SK-N-SH (cell line): ENCODE measurements around the gene HTR3E. TPM values are rescaled to one million over a fixed set of nuclear protein-coding genes. Genes with fewer than 3 reads are reported as not detected.

Experiments
- CTCF ChIA-PET: fragments of 300-600, 350-600 bp; formaldehyde crosslinking; extraction: SDS; loops from one replicate; lab custom pipeline; 2021; lab: Yijun Ruan, JAX
- POLR2A ChIA-PET: fragments of 350-600 bp; sonication (Branson Sonifier 250); formaldehyde crosslinking; extraction: SDS; loops from one replicate; lab custom pipeline; 2020; ENCODE audit warnings: antibody characterized with exemption, inconsistent platforms; lab: Yijun Ruan, JAX
- DNase-seq: peaks from one replicate; pipeline ENCODE4 v3.0.0; 2012
- H2AFZ ChIP-seq: fragments of 200-600 bp; sonication (generic); 2 replicates; pipeline ENCODE4 v1.8.1; 2016; ENCODE audit warnings: antibody characterized with exemption, mild to moderate bottlenecking, low read depth
- H3F3A ChIP-seq: fragments of 200-600 bp; sonication (generic); replicated peaks from 2 replicates; pipeline ENCODE3; 2016; ENCODE audit warnings: antibody characterized with exemption, mild to moderate bottlenecking; ENCODE audit not compliant: insufficient read depth
- H3K27ac ChIP-seq, 2 experiments: fragments of 200-500 bp in 1 of 2; fragments of 200-600 bp in 1 of 2; sonication (Bioruptor generic) in 1 of 2; sonication (generic), shearing (Covaris generic) in 1 of 2; 2 replicates each; pipeline versions ENCODE4 v1.5.1 to v1.6.1; 2014 to 2016; ENCODE audit warnings: low read depth in 2 of 2, inconsistent platforms in 1 of 2, low read length in 1 of 2, mild to moderate bottlenecking in 1 of 2, mixed read lengths in 1 of 2
- H3K27me3 ChIP-seq: fragments of 200-600 bp; sonication (generic), shearing (Covaris generic); 2 replicates; pipeline ENCODE4 v1.6.1; 2016; ENCODE audit warnings: mixed run types; ENCODE audit not compliant: insufficient read depth
- H3K36me3 ChIP-seq, 2 experiments: fragments of 200-500 bp in 1 of 2; fragments of 200-600 bp in 1 of 2; sonication (Bioruptor generic) in 1 of 2; sonication (generic) in 1 of 2; replicated peaks in 1 of 2; 2 replicates each; pipeline versions ENCODE3 to v1.5.1; 2014 to 2016; ENCODE audit warnings: low read length in 1 of 2, mild to moderate bottlenecking in 1 of 2; ENCODE audit not compliant: insufficient read depth in 2 of 2, control insufficient read depth in 1 of 2
- H3K4me1 ChIP-seq, 2 experiments: fragments of 200-500 bp in 1 of 2; fragments of 200-600 bp in 1 of 2; sonication (Bioruptor generic) in 1 of 2; sonication (generic), shearing (Covaris generic) in 1 of 2; 2 replicates each; pipeline versions ENCODE4 v1.5.1 to v1.6.1; 2014 to 2016; ENCODE audit warnings: low read depth in 1 of 2, low read length in 1 of 2, mixed run types in 1 of 2; ENCODE audit not compliant: insufficient read depth in 2 of 2, control insufficient read depth in 1 of 2
- H3K4me2 ChIP-seq: fragments of 200-600 bp; sonication (generic), shearing (Covaris generic); 2 replicates; pipeline ENCODE4 v1.6.1; 2017; ENCODE audit warnings: mixed run types
- H3K4me3 ChIP-seq, 2 experiments: fragments of 200-500 bp in 1 of 2; fragments of 200-600 bp in 1 of 2; sonication (Bioruptor generic) in 1 of 2; sonication (generic), shearing (Covaris generic) in 1 of 2; 2 replicates each; pipeline versions ENCODE4 v1.5.1 to v1.8.1; 2014 to 2016; ENCODE audit warnings: low read depth in 2 of 2, inconsistent platforms in 1 of 2, low read length in 1 of 2, mild to moderate bottlenecking in 1 of 2, mixed read lengths in 1 of 2, moderate library complexity in 1 of 2
- H3K79me2 ChIP-seq: fragments of 200-600 bp; sonication (generic); 2 replicates; pipeline ENCODE4 v1.8.1; 2017; ENCODE audit warnings: mild to moderate bottlenecking; ENCODE audit not compliant: insufficient read depth
- H3K9ac ChIP-seq: fragments of 200-600 bp; sonication (generic); 2 replicates; pipeline ENCODE4 v1.6.1; 2017; ENCODE audit warnings: mixed run types
- H3K9me2 ChIP-seq: fragments of 200-600 bp; sonication (generic); 2 replicates; pipeline ENCODE4 v1.6.1; 2017; ENCODE audit warnings: mixed run types
- H3K9me3 ChIP-seq: fragments of 200-600 bp; sonication (generic); 2 replicates; pipeline ENCODE4 v1.6.1; 2017; ENCODE audit warnings: mixed run types, mild to moderate bottlenecking, moderate library complexity
- H4K20me1 ChIP-seq: fragments of 200-600 bp; sonication (generic); 2 replicates; pipeline ENCODE4 v1.6.1; 2017; ENCODE audit warnings: mild to moderate bottlenecking, mixed run types; ENCODE audit not compliant: insufficient read depth
- JUND ChIP-seq: IDR thresholded peaks from 2 replicates; pipeline ENCODE4 v1.4.0; 2012
- RAD21 ChIP-seq: IDR thresholded peaks from 2 replicates; pipeline ENCODE4 v1.6.1; 2012; ENCODE audit warnings: mild to moderate bottlenecking, low read length
- REST ChIP-seq: IDR thresholded peaks from 2 replicates; pipeline ENCODE4 v1.6.1; 2012; ENCODE audit warnings: mild to moderate bottlenecking, low read depth, low read length, moderate library complexity
- SIN3A ChIP-seq: IDR thresholded peaks from 2 replicates; pipeline ENCODE4 v1.6.1; 2012; ENCODE audit warnings: low read depth, mild to moderate bottlenecking, low read length, moderate library complexity, borderline replicate concordance
- USF2 ChIP-seq: fragments of 150-350 bp; IDR thresholded peaks from 2 replicates; pipeline ENCODE4 v1.6.1; 2017; ENCODE audit warnings: antibody characterized with exemption, low read length, low read depth, borderline replicate concordance
- WGBS: methylation state at CpG from one replicate; pipeline ENCODE4 v1.1.6; 2017; ENCODE audit warnings: low lambda C conversion rate; 5-methylcytosine and 5-hydroxymethylcytosine counted together
- polyA plus RNA-seq, 3 experiments: library from polyadenylated mRNA; depleted of rRNA; stranded (reverse); fragments of >200 nt; gene quantifications; 2 replicates each; pipeline ENCODE4 v1.2.3, GENCODE V29; 2012

HTR3E gene
- polyA plus RNA-seq, 1 of the 3 experiments (the other 2 are of a cell fraction): not detected

- Histone ChIP-seq H3K9me3 (no peaks in the 10 kb centered on the region), H3K4me1 (peaks cover 0 to 2% of the 10 kb centered on the region in 2 experiments; a peak in 1 of 4 replicates), H3K27me3 (no peaks in the 10 kb centered on the region), H3K36me3 (peaks cover 43 to 68% of the 10 kb centered on the region in 2 experiments), H3F3A (no peaks in the 10 kb centered on the region), H3K4me3 (no peak overlapping the region), H3K9ac (no peak overlapping the region), H3K79me2 (peaks cover 43% of the 10 kb centered on the region), H3K27ac (no peak overlapping the region), H2AFZ (no peak overlapping the region), H3K4me2 (no peak overlapping the region), H4K20me1 (no peaks in the 10 kb centered on the region), H3K9me2 (no peaks in the 10 kb centered on the region)
- POLR2A ChIA-PET: no interaction called here
- WGBS: 95% methylated on average over 7 of the region's 7 CpGs
- CTCF ChIA-PET: interaction anchor here (1.3 kb wide), 1 partner anchor 108 kb away, joined by 5 read pairs; the partner anchor contains the start of gene EEF1AKMT4
- no peak for DNase-seq
- TF ChIP-seq REST (no peak), JUND (no peak), SIN3A (no peak)
These were observed 45.3 kb downstream of the HTR3E start for GRCh38 chr3:184142199-184142598.

GRCh38 chr3:184143327-184143726 lies 46.5 kb downstream of the HTR3E start:
- peaks cover 3% of the 10 kb centered on the region for H3F3A ChIP-seq
- H3K4me1 ChIP-seq: peaks cover 0 to 2% of the 10 kb centered on the region in 2 experiments; a peak in 1 of 4 replicates
- DNase-seq: no peak
- H3K27me3 ChIP-seq: no peaks in the 10 kb centered on the region
- no peaks in the 10 kb centered on the region for H3K9me3 ChIP-seq
- no peak overlapping the region for H3K4me2 ChIP-seq
- POLR2A ChIA-PET: interaction anchor here (1.6 kb wide), 1 partner anchor 8 kb away, joined by 4 read pairs; the partner anchor contains the start of gene EIF2B5
- H3K9me2 ChIP-seq: no peaks in the 10 kb centered on the region
- no peak overlapping the region for H3K4me3 ChIP-seq
- 86% methylated on average over 3 of the region's 3 CpGs for WGBS
- H4K20me1 ChIP-seq: no peaks in the 10 kb centered on the region
- H3K79me2 ChIP-seq: peaks cover 32% of the 10 kb centered on the region
- no peak overlapping the region for H3K9ac ChIP-seq
- no peak for TF ChIP-seq RAD21
- TF ChIP-seq USF2: no peak
- TF ChIP-seq, all 33 proteins: peak for 0
- Histone ChIP-seq H3K27ac (no peak overlapping the region), H2AFZ (no peak overlapping the region), H3K36me3 (peaks cover 43 to 60% of the 10 kb centered on the region in 2 experiments)
- CTCF ChIA-PET: interaction anchor here (3.0 to 4.3 kb wide), 2 partner anchors 8 to 13 kb away, joined by 15 to 31 read pairs; partner anchors contain the start of genes DVL3 and EIF2B5
